ENCODE measurements around the gene MAP1A.

DNA sequence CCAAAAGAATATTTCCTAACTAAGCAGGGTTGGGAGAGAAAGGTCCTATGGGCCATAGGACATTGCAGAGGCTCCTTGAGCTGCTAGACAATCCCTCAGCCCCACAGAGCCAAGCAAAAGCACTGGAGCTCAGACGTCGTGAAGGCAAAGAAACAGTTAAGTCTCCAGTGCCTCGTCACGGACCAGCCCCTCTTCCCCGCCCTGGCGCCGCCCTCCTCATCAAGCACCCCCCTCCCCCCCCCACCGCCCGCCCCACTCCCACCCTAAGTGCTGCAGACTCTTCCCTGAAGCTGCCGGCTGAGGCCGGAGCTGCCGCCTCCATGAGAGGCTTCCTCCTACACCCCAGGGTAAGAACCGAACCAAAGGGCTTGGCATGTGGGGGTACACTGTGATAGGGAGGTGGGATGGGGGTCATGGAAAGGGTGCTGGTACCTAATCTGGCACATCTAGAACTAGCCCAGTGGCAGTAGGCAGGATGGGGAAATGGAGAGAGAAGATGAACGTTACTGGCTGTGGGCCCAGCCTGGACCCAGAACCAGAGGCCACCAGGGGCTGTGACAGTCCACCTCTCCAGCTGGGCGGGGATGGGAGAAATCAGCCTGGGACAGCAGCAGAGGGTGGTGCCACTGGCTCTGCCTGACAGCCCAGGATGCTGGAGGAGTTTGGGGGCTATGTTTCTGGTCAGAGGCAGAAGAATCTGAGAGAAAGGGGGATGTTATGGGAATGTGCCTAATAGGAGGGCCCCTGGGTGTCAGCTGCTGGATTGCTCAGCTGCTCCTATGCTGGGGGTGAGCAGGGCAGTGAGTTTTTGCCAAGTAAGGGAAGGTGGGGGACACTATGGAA, at the start of gene MAP1A:
- TF ChIP-seq, protein P1, sequence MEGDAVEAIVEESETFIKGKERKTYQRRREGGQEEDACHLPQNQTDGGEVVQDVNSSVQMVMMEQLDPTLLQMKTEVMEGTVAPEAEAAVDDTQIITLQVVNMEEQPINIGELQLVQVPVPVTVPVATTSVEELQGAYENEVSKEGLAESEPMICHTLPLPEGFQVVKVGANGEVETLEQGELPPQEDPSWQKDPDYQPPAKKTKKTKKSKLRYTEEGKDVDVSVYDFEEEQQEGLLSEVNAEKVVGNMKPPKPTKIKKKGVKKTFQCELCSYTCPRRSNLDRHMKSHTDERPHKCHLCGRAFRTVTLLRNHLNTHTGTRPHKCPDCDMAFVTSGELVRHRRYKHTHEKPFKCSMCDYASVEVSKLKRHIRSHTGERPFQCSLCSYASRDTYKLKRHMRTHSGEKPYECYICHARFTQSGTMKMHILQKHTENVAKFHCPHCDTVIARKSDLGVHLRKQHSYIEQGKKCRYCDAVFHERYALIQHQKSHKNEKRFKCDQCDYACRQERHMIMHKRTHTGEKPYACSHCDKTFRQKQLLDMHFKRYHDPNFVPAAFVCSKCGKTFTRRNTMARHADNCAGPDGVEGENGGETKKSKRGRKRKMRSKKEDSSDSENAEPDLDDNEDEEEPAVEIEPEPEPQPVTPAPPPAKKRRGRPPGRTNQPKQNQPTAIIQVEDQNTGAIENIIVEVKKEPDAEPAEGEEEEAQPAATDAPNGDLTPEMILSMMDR (IDR thresholded peaks at IDR 0.05): no peak
- TF ChIP-seq POLR2A (IDR thresholded peaks at IDR 0.05): no peak
